C4-2B (cell line): ENCODE results near the gene CLDN11.

ENCODE experiments used
- ZFX ChIP-seq: fragments of 450-650 bp; IDR thresholded peaks from 2 replicates; pipeline ENCODE4 v1.6.1; 2017
- TF ChIP-seq, protein P1 (sequence below): fragments of 450-650 bp; conservative IDR thresholded peaks from 2 replicates; pipeline ENCODE4 v1.5.1; 2017; ENCODE audit warnings: mild to moderate bottlenecking

DNA sequence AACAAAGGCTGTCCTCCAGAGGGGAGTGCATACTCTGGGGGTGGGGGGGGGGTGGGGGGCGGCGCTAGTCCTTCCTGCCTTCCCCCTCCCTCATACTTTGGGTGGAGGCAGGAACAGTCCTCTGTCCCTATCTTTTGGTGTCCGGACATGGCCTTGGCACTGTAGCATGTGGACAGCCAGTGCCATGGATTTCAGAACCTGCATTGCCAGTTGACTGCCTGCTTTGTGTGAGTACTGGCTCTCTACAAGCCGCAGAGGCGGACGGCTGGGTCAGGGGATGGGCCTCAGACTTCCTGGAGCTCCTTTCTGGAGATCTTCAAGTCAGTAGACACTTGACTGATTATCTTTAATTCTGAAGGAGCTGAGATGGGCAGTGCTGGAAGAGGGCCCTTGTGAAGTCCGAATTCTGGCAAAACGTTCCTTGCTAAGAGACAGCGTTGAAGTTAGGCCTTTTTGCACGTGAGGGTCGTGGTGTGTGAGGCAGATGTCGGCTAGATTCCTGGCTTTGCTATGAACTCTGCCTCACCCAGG is 2.5 kb downstream of the CLDN11 start:
- TF ChIP-seq, protein P1, sequence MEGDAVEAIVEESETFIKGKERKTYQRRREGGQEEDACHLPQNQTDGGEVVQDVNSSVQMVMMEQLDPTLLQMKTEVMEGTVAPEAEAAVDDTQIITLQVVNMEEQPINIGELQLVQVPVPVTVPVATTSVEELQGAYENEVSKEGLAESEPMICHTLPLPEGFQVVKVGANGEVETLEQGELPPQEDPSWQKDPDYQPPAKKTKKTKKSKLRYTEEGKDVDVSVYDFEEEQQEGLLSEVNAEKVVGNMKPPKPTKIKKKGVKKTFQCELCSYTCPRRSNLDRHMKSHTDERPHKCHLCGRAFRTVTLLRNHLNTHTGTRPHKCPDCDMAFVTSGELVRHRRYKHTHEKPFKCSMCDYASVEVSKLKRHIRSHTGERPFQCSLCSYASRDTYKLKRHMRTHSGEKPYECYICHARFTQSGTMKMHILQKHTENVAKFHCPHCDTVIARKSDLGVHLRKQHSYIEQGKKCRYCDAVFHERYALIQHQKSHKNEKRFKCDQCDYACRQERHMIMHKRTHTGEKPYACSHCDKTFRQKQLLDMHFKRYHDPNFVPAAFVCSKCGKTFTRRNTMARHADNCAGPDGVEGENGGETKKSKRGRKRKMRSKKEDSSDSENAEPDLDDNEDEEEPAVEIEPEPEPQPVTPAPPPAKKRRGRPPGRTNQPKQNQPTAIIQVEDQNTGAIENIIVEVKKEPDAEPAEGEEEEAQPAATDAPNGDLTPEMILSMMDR, result no peak
- TF ChIP-seq ZFX, result no peak
